ENCODE data around the gene ROBO1. TPM values are rescaled to one million over a fixed set of nuclear protein-coding genes. Genes with fewer than 3 reads are reported as not detected.

The ROBO1 gene
- total and polyA plus RNA-seq, 2 of the 13 experiments (the other 11 are each of a cell fraction or from before 2014, with no cell fraction given) = 52.2 to 71.0 TPM

GRCh38 chr3:78912687-78913086 lies 855.1 kb downstream of the ROBO1 start:
- Histone ChIP-seq H3K4me2 (ENCODE audit: low read depth, low read length) (no peak overlapping the region), H3K79me2 (ENCODE audit: insufficient read depth, low read length) (peaks cover 57% of the 10 kb centered on the region), H3K27ac (ENCODE audit: extremely low read length, insufficient read depth, low read length) (no peak overlapping the region), H3K9ac (ENCODE audit: insufficient read depth, low read depth, low read length) (no peak overlapping the region), H3K4me1 (ENCODE audit: insufficient read depth, low read length) (peaks cover 19% of the 10 kb centered on the region), H3K4me3 (replicated peaks in 1 of 3; ENCODE audit: insufficient read depth in 1 of 3, low read depth in 2 of 3, low read length in 3 of 3) (no peak overlapping the region), H4K20me1 (ENCODE audit: insufficient read depth, low read length) (no peaks in the 10 kb centered on the region; the same call in none of the 2 replicates), H2AFZ (ENCODE audit: low read length) (no peak overlapping the region), H3K27me3 (ENCODE audit: control insufficient read depth in 1 of 2, insufficient read depth in 2 of 2, low read length in 2 of 2) (no peaks in the 10 kb centered on the region; a peak in 1 of 5 replicates), H3K36me3 (replicated peaks in 1 of 2; ENCODE audit: control insufficient read depth in 1 of 2, insufficient read depth in 2 of 2, low read length in 2 of 2) (no peaks in the 10 kb centered on the region), H3K9me3 (ENCODE audit: low read length) (no peaks in the 10 kb centered on the region)
- WGBS (ENCODE audit: low lambda C conversion rate) = 92% methylated on average over 3 of the region's 3 CpGs
- CTCF ChIA-PET (ENCODE audit: low intra/inter-chr PET ratio, low total read pairs) = no interaction called here
- FAIRE-seq (no peak), DNase-seq (ENCODE audit: low spot score) (no peak), ATAC-seq (no peak)
- in situ Hi-C loops (cut with HindIII; ENCODE audit: extremely low pct_ligation_motif_present, low pct_unique_long_range_greater_than_20kb) = no loop called here
- TF ChIP-seq NR2F2 (IDR thresholded peaks at IDR 0.05; ENCODE audit: borderline replicate concordance, low read depth) (no peak), ZNF704 (CRISPR knock-in tag; IDR thresholded peaks at IDR 0.05; ENCODE audit: borderline replicate concordance) (no peak), ZNF652 (CRISPR knock-in tag; IDR thresholded peaks at IDR 0.05; ENCODE audit: borderline replicate concordance, low read depth) (no peak), POLR2AphosphoS5 (IDR thresholded peaks at IDR 0.05; ENCODE audit: low read depth, low read length) (no peak), ZNF616 (CRISPR knock-in tag; IDR thresholded peaks at IDR 0.05; ENCODE audit: low read depth) (no peak), PHF21A (CRISPR knock-in tag; IDR thresholded peaks at IDR 0.05) (no peak), JUND (CRISPR knock-in tag; IDR thresholded peaks at IDR 0.05) (no peak), TCF7L2 (IDR thresholded peaks at IDR 0.05; ENCODE audit: low read depth, low read length) (no peak), ZNF737 (CRISPR knock-in tag; IDR thresholded peaks at IDR 0.05; ENCODE audit: borderline replicate concordance) (no peak), RBFOX2 (IDR thresholded peaks at IDR 0.05; ENCODE audit: low read depth, low read length) (no peak)
- TF ChIP-seq, protein P1, sequence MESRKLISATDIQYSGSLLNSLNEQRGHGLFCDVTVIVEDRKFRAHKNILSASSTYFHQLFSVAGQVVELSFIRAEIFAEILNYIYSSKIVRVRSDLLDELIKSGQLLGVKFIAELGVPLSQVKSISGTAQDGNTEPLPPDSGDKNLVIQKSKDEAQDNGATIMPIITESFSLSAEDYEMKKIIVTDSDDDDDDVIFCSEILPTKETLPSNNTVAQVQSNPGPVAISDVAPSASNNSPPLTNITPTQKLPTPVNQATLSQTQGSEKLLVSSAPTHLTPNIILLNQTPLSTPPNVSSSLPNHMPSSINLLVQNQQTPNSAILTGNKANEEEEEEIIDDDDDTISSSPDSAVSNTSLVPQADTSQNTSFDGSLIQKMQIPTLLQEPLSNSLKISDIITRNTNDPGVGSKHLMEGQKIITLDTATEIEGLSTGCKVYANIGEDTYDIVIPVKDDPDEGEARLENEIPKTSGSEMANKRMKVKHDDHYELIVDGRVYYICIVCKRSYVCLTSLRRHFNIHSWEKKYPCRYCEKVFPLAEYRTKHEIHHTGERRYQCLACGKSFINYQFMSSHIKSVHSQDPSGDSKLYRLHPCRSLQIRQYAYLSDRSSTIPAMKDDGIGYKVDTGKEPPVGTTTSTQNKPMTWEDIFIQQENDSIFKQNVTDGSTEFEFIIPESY (CRISPR knock-in tag; IDR thresholded peaks at IDR 0.05) = no peak
- BruUV-seq (replicated peaks) = no TSS peak
- intact Hi-C loops (cut with micrococcal nuclease; ENCODE audit: unreplicated experiment) = no loop called here
- POLR2A ChIA-PET = no interaction called here
